Fibroblast of pulmonary artery (primary cell): Measurements from ENCODE around the gene SLC35D1.

Source experiments
- DNase-seq: peaks from one replicate; pipeline ENCODE4 v3.0.0-alpha.2; 2010; ENCODE audit warnings: low read depth
- H3K4me3 ChIP-seq: replicated peaks from 2 replicates; pipeline ENCODE4 v1.5.1; 2011; ENCODE audit warnings: low read depth, mild to moderate bottlenecking, control low read depth, low read length, moderate library complexity
- CTCF ChIP-seq: IDR thresholded peaks from 2 replicates; pipeline ENCODE4 v1.5.1; 2011; ENCODE audit warnings: mild to moderate bottlenecking, control low read depth, low read length, inconsistent platforms; ENCODE audit errors: missing control alignments

Gene SLC35D1

GRCh38 chr1:67018574-67018973, 35.4 kb downstream of the SLC35D1 start:
- DNase-seq: no peak
- no peak for TF ChIP-seq CTCF
- H3K4me3 ChIP-seq: no peak overlapping the region

- DNase-seq: peak; percentile 61
Observed at GRCh38 chr1:67013573-67013972, 40.4 kb downstream of the SLC35D1 start.

GRCh38 chr1:67009792-67010191, 44.2 kb downstream of the SLC35D1 start:
- no peak for TF ChIP-seq CTCF
- no peak for DNase-seq
- H3K4me3 ChIP-seq: no peak overlapping the region

More at GRCh38 chr1:67013573-67013972, 40.4 kb downstream of the SLC35D1 start:
- no peak for TF ChIP-seq CTCF
- no peak overlapping the region for H3K4me3 ChIP-seq

GRCh38 chr1:67005068-67005467, 48.9 kb downstream of the SLC35D1 start:
- H3K4me3 ChIP-seq: no peak overlapping the region
- DNase-seq: no peak
- no peak for TF ChIP-seq CTCF

- TF ChIP-seq CTCF: no peak
- no peak overlapping the region for H3K4me3 ChIP-seq
- DNase-seq: no peak
Observed at GRCh38 chr1:67004176-67004575, 49.8 kb downstream of the SLC35D1 start.

GRCh38 chr1:67001682-67002425, 52.1 kb downstream of the SLC35D1 start:
- no peak for DNase-seq
- TF ChIP-seq CTCF: no peak
- H3K4me3 ChIP-seq: no peak overlapping the region

- H3K4me3 ChIP-seq: no peak overlapping the region
- TF ChIP-seq CTCF: no peak
- no peak for DNase-seq
Observed at GRCh38 chr1:66999640-67000400, 54.1 kb downstream of the SLC35D1 start.
